ENCODE data around the gene DEPDC5. TPM values are rescaled to one million over a fixed set of nuclear protein-coding genes. Genes with fewer than 3 reads are reported as not detected.

The DEPDC5 gene
- total and polyA plus RNA-seq, 2 donors (not counting 1 experiment from before 2014, with no cell fraction given) = 35.5 to 124 TPM

GRCh38 chr22:31952094-31952401 lies 198.2 kb downstream of the DEPDC5 start:
- Mint-ChIP-seq H3K9me3 (ENCODE audit: insufficient read depth) (no peaks in the 10 kb centered on the region), H3K4me1 (peaks cover 30% of the 10 kb centered on the region), H3K27ac (no peak overlapping the region), H3K4me3 (no peak overlapping the region), H3K27me3 (no peaks in the 10 kb centered on the region)
- H3K79me2 ChIP-seq (ENCODE audit: control insufficient read depth, insufficient read depth, low read length) = peaks cover 74% of the 10 kb centered on the region
- no peak for DNase-seq
- no peak overlapping the region for H3K27ac ChIP-seq (ENCODE audit: low read length in 2 of 2)
- WGBS (ENCODE audit: insufficient coverage) = 100% methylated on average over 2 of the region's 2 CpGs
- peaks cover 24% of the 10 kb centered on the region for H4K20me1 ChIP-seq (ENCODE audit: control insufficient read depth, insufficient read depth, low read length, poor library complexity, severe bottlenecking)
- no peak for ATAC-seq (ENCODE audit: low read depth)
- no peak overlapping the region for H3K4me3 ChIP-seq (ENCODE audit: control extremely low read depth in 1 of 5, extremely low read depth in 1 of 5, insufficient read depth in 1 of 5, low read depth in 2 of 5, low read length in 4 of 5)
- ChIA-PET POLR2A (no interaction called here), CTCF (interaction anchor here (1.1 to 1.5 kb wide), 2 partner anchors 9 to 286 kb away, joined by 4 to 7 read pairs; no protein-coding TSS in a partner anchor)
- TF ChIP-seq CTCF (IDR thresholded peaks at IDR 0.05) (no peak), EZH2 (IDR thresholded peaks at IDR 0.05; ENCODE audit: borderline replicate concordance, insufficient read depth, low read depth, low read length, poor library complexity, severe bottlenecking) (no peak)
- no peaks in the 10 kb centered on the region for H3K27me3 ChIP-seq (replicated peaks in 1 of 4; ENCODE audit: control extremely low read depth in 1 of 4, control insufficient read depth in 3 of 4, insufficient read depth in 4 of 4, low read length in 3 of 4)
- H3K4me1 ChIP-seq (ENCODE audit: control insufficient read depth in 2 of 2, insufficient read depth in 2 of 2, low read length in 2 of 2) = peaks cover 2 to 5% of the 10 kb centered on the region in 2 donors
- intact Hi-C loops (cut with micrococcal nuclease) = no loop called here
- H3K36me3 ChIP-seq (replicated peaks in 1 of 2; ENCODE audit: control extremely low read depth in 1 of 2, control insufficient read depth in 1 of 2, extremely low read depth in 1 of 2, insufficient read depth in 2 of 2, low read length in 1 of 2) = peaks cover 2 to 42% of the 10 kb centered on the region in 2 experiments
- no peak overlapping the region for H3K4me2 ChIP-seq (replicated peaks; ENCODE audit: low read depth, low read length, poor library complexity, severe bottlenecking)
- no peaks in the 10 kb centered on the region for H3K9me3 ChIP-seq (ENCODE audit: control extremely low read depth in 1 of 3, control insufficient read depth in 2 of 3, insufficient read depth in 1 of 3, low read length in 2 of 3)
- no peak overlapping the region for H3K9ac ChIP-seq (ENCODE audit: low read length)
- no peak overlapping the region for H2AFZ ChIP-seq (ENCODE audit: insufficient read depth, low read depth, low read length, poor library complexity, severe bottlenecking)

- H3K36me3 ChIP-seq (replicated peaks in 1 of 2; ENCODE audit: control extremely low read depth in 1 of 2, control insufficient read depth in 1 of 2, extremely low read depth in 1 of 2, insufficient read depth in 2 of 2, low read length in 1 of 2) = peaks cover 2 to 46% of the 10 kb centered on the region in 2 experiments
- ATAC-seq (ENCODE audit: low read depth) = no peak
These were observed 198.7 kb downstream of the DEPDC5 start for GRCh38 chr22:31952472-31952871.

More at GRCh38 chr22:31952472-31952871, 198.7 kb downstream of the DEPDC5 start:
- CTCF ChIA-PET = interaction anchor here (1.5 kb wide), 1 partner anchor 287 kb away, joined by 7 read pairs; no protein-coding TSS in a partner anchor
- no peaks in the 10 kb centered on the region for H3K9me3 Mint-ChIP-seq (ENCODE audit: insufficient read depth)
- no peak overlapping the region for H3K4me3 Mint-ChIP-seq
- H3K9me3 ChIP-seq (ENCODE audit: control extremely low read depth in 1 of 3, control insufficient read depth in 2 of 3, insufficient read depth in 1 of 3, low read length in 2 of 3) = no peaks in the 10 kb centered on the region
- no peak for DNase-seq
- H3K27ac ChIP-seq (ENCODE audit: low read length in 2 of 2) = no peak overlapping the region
- peaks cover 26% of the 10 kb centered on the region for H3K4me1 Mint-ChIP-seq
- H3K9ac ChIP-seq (ENCODE audit: low read length) = no peak overlapping the region
- intact Hi-C loops (cut with micrococcal nuclease) = no loop called here
- H4K20me1 ChIP-seq (ENCODE audit: control insufficient read depth, insufficient read depth, low read length, poor library complexity, severe bottlenecking) = peaks cover 20% of the 10 kb centered on the region
- no peaks in the 10 kb centered on the region for H3K27me3 Mint-ChIP-seq
- peaks cover 0 to under 1% of the 10 kb centered on the region in 2 donors for H3K4me1 ChIP-seq (ENCODE audit: control insufficient read depth in 2 of 2, insufficient read depth in 2 of 2, low read length in 2 of 2)
- no peak overlapping the region for H3K27ac Mint-ChIP-seq
- POLR2A ChIA-PET = no interaction called here
- WGBS (ENCODE audit: insufficient coverage) = no CpG with 5 or more reads among the region's 2 CpGs
- no peaks in the 10 kb centered on the region for H3K27me3 ChIP-seq (replicated peaks in 1 of 4; ENCODE audit: control extremely low read depth in 1 of 4, control insufficient read depth in 3 of 4, insufficient read depth in 4 of 4, low read length in 3 of 4)
- no peak overlapping the region for H2AFZ ChIP-seq (ENCODE audit: insufficient read depth, low read depth, low read length, poor library complexity, severe bottlenecking)
- no peak for TF ChIP-seq EZH2 (IDR thresholded peaks at IDR 0.05; ENCODE audit: borderline replicate concordance, insufficient read depth, low read depth, low read length, poor library complexity, severe bottlenecking)
- no peak overlapping the region for H3K4me3 ChIP-seq (ENCODE audit: control extremely low read depth in 1 of 5, extremely low read depth in 1 of 5, insufficient read depth in 1 of 5, low read depth in 2 of 5, low read length in 4 of 5)
- no peak overlapping the region for H3K4me2 ChIP-seq (replicated peaks; ENCODE audit: low read depth, low read length, poor library complexity, severe bottlenecking)
- peaks cover 74% of the 10 kb centered on the region for H3K79me2 ChIP-seq (ENCODE audit: control insufficient read depth, insufficient read depth, low read length)

Measured in B cell (primary cell).